Astrocyte (in vitro differentiated cells and primary cell): Measurements from ENCODE around the gene PLA2G6. TPM values are rescaled to one million over a fixed set of nuclear protein-coding genes. Genes with fewer than 3 reads are reported as not detected.

Experiments
- DNase-seq: peaks from one replicate; pipeline ENCODE4 v3.0.0-alpha.2; 2010; ENCODE audit warnings: low read depth
- FAIRE-seq: peaks from 2 replicates; lab custom pipeline; 2011; peaks lifted over from hg19 to GRCh38; lab: Jason Lieb, UNC
- H2AFZ ChIP-seq: 2 replicates; pipeline ENCODE4 v1.6.0; 2012; ENCODE audit warnings: low read depth, low read length, inconsistent platforms
- H3K27ac ChIP-seq: 2 replicates; pipeline ENCODE4 v1.5.1; 2011; ENCODE audit warnings: low read depth, low read length, inconsistent platforms
- H3K27me3 ChIP-seq: 2 replicates; pipeline ENCODE4 v1.6.0; 2011; ENCODE audit warnings: low read length, inconsistent platforms; ENCODE audit not compliant: insufficient read depth
- H3K36me3 ChIP-seq: 2 replicates; pipeline ENCODE4 v1.5.1; 2011; ENCODE audit warnings: low read length, inconsistent platforms; ENCODE audit not compliant: insufficient read depth
- H3K4me1 ChIP-seq: 2 replicates; pipeline ENCODE4 v1.5.1; 2011; ENCODE audit warnings: low read length, inconsistent platforms; ENCODE audit not compliant: insufficient read depth
- H3K4me2 ChIP-seq: 2 replicates; pipeline ENCODE4 v1.6.0; 2012; ENCODE audit warnings: low read length, inconsistent platforms
- H3K4me3 ChIP-seq: 2 replicates; pipeline ENCODE4 v1.5.1; 2011; ENCODE audit warnings: low read depth, mild to moderate bottlenecking, low read length, inconsistent platforms; ENCODE audit not compliant: insufficient read depth
- H3K79me2 ChIP-seq: 2 replicates; pipeline ENCODE4 v1.6.0; 2012; ENCODE audit warnings: mild to moderate bottlenecking, low read length, inconsistent platforms; ENCODE audit not compliant: insufficient read depth
- H3K9ac ChIP-seq: 2 replicates; pipeline ENCODE4 v1.6.0; 2012; ENCODE audit warnings: mild to moderate bottlenecking, low read length, inconsistent platforms
- H3K9me3 ChIP-seq: 2 replicates; pipeline ENCODE4 v1.5.1; 2012; ENCODE audit warnings: low read depth, mild to moderate bottlenecking, low read length, inconsistent platforms; ENCODE audit not compliant: insufficient read depth
- H4K20me1 ChIP-seq: 2 replicates; pipeline ENCODE4 v1.6.0; 2012; ENCODE audit warnings: low read length, inconsistent platforms; ENCODE audit not compliant: insufficient read depth
- H3K27ac Mint-ChIP-seq: one replicate; pipeline ENCODE4 v1.8.0; 2021; ENCODE audit warnings: mild to moderate bottlenecking, mixed read lengths; ENCODE audit not compliant: unreplicated experiment
- H3K27me3 Mint-ChIP-seq: one replicate; pipeline ENCODE4 v1.8.0; 2021; ENCODE audit warnings: low read depth, mixed read lengths; ENCODE audit not compliant: unreplicated experiment
- H3K36me3 Mint-ChIP-seq: one replicate; pipeline ENCODE4 v1.8.0; 2021; ENCODE audit warnings: low read depth, mixed read lengths; ENCODE audit not compliant: unreplicated experiment
- H3K4me1 Mint-ChIP-seq: one replicate; pipeline ENCODE4 v1.8.0; 2021; ENCODE audit warnings: low read depth, mixed read lengths; ENCODE audit not compliant: unreplicated experiment
- H3K4me3 Mint-ChIP-seq: one replicate; pipeline ENCODE4 v1.8.0; 2021; ENCODE audit warnings: mild to moderate bottlenecking, moderate library complexity, mixed read lengths; ENCODE audit not compliant: unreplicated experiment
- H3K9me3 Mint-ChIP-seq: one replicate; pipeline ENCODE4 v1.8.0; 2021; ENCODE audit warnings: mild to moderate bottlenecking, mixed read lengths; ENCODE audit not compliant: unreplicated experiment
- EZH2 ChIP-seq: IDR thresholded peaks from 2 replicates; pipeline ENCODE4 v1.6.1; 2012; ENCODE audit warnings: mild to moderate bottlenecking, low read length, inconsistent platforms; ENCODE audit not compliant: insufficient read depth
- total RNA-seq: library from RNA; stranded (reverse); gene quantifications from 2 replicates; pipeline ENCODE4 v1.2.1, GENCODE V29; 2021
- TF ChIP-seq, protein P1 (sequence below): IDR thresholded peaks from 2 replicates; pipeline ENCODE4 v1.5.1; 2011; ENCODE audit warnings: low read depth, mild to moderate bottlenecking, inconsistent platforms, low read length, moderate library complexity; ENCODE audit not compliant: insufficient read depth

The PLA2G6 gene
- total RNA-seq, 1 donor from 2014 or later = 10.0 TPM

GRCh38 chr22:38106814-38107578 lies 74.6 kb downstream of the PLA2G6 start:
- DNase-seq (no peak), FAIRE-seq (no peak)
- Mint-ChIP-seq H3K4me3 (no peak overlapping the region), H3K4me1 (no peaks in the 10 kb centered on the region), H3K27ac (no peak overlapping the region), H3K9me3 (no peaks in the 10 kb centered on the region), H3K27me3 (peaks cover 9% of the 10 kb centered on the region), H3K36me3 (peaks cover 3% of the 10 kb centered on the region)
- Histone ChIP-seq H3K9me3 (no peaks in the 10 kb centered on the region), H3K27me3 (no peaks in the 10 kb centered on the region), H4K20me1 (no peaks in the 10 kb centered on the region), H3K4me2 (no peak overlapping the region), H3K36me3 (no peaks in the 10 kb centered on the region), H3K27ac (no peak overlapping the region), H3K4me1 (no peaks in the 10 kb centered on the region), H3K79me2 (no peaks in the 10 kb centered on the region), H2AFZ (no peak overlapping the region), H3K4me3 (no peak overlapping the region), H3K9ac (no peak overlapping the region)
- no peak for TF ChIP-seq EZH2
- TF ChIP-seq, protein P1, sequence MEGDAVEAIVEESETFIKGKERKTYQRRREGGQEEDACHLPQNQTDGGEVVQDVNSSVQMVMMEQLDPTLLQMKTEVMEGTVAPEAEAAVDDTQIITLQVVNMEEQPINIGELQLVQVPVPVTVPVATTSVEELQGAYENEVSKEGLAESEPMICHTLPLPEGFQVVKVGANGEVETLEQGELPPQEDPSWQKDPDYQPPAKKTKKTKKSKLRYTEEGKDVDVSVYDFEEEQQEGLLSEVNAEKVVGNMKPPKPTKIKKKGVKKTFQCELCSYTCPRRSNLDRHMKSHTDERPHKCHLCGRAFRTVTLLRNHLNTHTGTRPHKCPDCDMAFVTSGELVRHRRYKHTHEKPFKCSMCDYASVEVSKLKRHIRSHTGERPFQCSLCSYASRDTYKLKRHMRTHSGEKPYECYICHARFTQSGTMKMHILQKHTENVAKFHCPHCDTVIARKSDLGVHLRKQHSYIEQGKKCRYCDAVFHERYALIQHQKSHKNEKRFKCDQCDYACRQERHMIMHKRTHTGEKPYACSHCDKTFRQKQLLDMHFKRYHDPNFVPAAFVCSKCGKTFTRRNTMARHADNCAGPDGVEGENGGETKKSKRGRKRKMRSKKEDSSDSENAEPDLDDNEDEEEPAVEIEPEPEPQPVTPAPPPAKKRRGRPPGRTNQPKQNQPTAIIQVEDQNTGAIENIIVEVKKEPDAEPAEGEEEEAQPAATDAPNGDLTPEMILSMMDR = no peak

DNA sequence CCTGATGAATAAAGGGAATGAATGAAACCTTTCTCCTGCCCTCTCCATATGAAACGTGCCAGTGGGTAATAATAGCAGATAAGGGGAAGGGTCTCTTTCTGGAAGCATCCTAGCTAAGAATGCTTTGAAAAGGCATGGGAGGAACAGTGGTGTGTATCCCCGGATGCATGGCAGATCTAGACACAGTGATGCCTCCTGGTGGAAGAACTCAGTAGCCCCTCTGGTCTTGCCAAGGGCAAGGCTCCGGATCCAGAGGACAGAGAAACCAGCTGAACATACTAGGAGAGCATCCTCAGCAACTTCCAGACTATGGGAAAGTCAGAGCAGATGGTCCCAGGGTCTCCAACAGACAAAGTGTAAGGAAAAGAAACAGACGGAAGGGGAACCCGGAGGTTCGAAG lies 77.5 kb downstream of the PLA2G6 start:
- H3K9me3 ChIP-seq = no peaks in the 10 kb centered on the region
- peaks cover 9% of the 10 kb centered on the region for H3K27me3 Mint-ChIP-seq
- no peak overlapping the region for H3K4me3 Mint-ChIP-seq
- H3K9me3 Mint-ChIP-seq = no peaks in the 10 kb centered on the region
- no peaks in the 10 kb centered on the region for H4K20me1 ChIP-seq
- no peaks in the 10 kb centered on the region for H3K36me3 Mint-ChIP-seq
- TF ChIP-seq, protein P1 = no peak
- no peak for TF ChIP-seq EZH2
- H3K27me3 ChIP-seq = no peaks in the 10 kb centered on the region
- no peak overlapping the region for H3K4me2 ChIP-seq
- no peak overlapping the region for H3K4me3 ChIP-seq
- no peaks in the 10 kb centered on the region for H3K36me3 ChIP-seq
- H3K27ac ChIP-seq = no peak overlapping the region
- no peaks in the 10 kb centered on the region for H3K79me2 ChIP-seq
- H3K27ac Mint-ChIP-seq = no peak overlapping the region
- DNase-seq = no peak
- H2AFZ ChIP-seq = no peak overlapping the region
- no peak for FAIRE-seq
- no peaks in the 10 kb centered on the region for H3K4me1 ChIP-seq
- H3K4me1 Mint-ChIP-seq = no peaks in the 10 kb centered on the region
- no peak overlapping the region for H3K9ac ChIP-seq

- Mint-ChIP-seq H3K27ac (no peak overlapping the region), H3K4me1 (peaks cover 2% of the 10 kb centered on the region), H3K27me3 (peaks cover 9% of the 10 kb centered on the region), H3K4me3 (no peak overlapping the region), H3K9me3 (no peaks in the 10 kb centered on the region), H3K36me3 (no peaks in the 10 kb centered on the region)
- FAIRE-seq (no peak), DNase-seq (no peak)
- no peaks in the 10 kb centered on the region for H4K20me1 ChIP-seq
- H3K27ac ChIP-seq = no peak overlapping the region
- H3K4me2 ChIP-seq = no peak overlapping the region
- TF ChIP-seq, protein P1 = no peak
- no peak for TF ChIP-seq EZH2
- no peaks in the 10 kb centered on the region for H3K79me2 ChIP-seq
- no peaks in the 10 kb centered on the region for H3K36me3 ChIP-seq
- no peak overlapping the region for H3K4me3 ChIP-seq
- peaks cover 2% of the 10 kb centered on the region for H3K4me1 ChIP-seq
- H2AFZ ChIP-seq = no peak overlapping the region
- no peaks in the 10 kb centered on the region for H3K27me3 ChIP-seq
- H3K9me3 ChIP-seq = no peaks in the 10 kb centered on the region
- no peak overlapping the region for H3K9ac ChIP-seq
Measured at GRCh38 chr22:38103641-38104040, 78.0 kb downstream of the PLA2G6 start.
